ENCODE results near the gene ITFG1.
"Not testable (repeated sequence)": the region's sequence is repeated elsewhere in the genome, so short reads cannot be mapped to it uniquely, and the experiment has no call there.

ITFG1 gene

DNA sequence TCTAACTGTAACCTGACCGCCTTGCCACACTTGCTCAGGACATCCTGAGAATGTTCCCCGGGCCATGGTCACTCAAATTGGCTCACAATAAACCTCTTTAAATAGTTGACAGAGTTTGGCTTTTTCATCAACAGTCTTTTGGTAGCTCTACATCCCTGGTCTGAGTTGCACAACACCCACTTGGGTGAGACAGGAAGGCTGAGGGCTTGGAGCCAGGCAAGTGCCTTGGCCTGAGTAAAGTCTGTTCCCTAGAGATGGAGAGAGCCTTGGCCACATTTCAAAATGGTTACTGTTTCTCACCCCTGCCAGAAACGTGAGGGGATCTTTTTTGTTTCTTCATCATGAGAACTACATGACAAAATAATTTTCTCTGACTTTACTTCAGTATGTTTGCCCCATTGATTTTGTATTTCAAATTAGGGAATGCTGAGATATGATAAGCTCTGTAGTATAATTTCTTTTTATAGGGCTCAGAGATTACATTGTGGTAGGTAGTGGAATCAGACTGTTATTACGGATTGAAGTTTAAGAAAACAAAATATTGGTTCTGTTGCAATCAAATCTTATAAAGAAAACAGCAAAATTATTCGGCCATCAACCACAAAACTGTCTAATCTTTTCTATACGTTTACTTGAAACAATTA, 263.2 kb downstream of the ITFG1 start:
- TF ChIP-seq, protein P1, sequence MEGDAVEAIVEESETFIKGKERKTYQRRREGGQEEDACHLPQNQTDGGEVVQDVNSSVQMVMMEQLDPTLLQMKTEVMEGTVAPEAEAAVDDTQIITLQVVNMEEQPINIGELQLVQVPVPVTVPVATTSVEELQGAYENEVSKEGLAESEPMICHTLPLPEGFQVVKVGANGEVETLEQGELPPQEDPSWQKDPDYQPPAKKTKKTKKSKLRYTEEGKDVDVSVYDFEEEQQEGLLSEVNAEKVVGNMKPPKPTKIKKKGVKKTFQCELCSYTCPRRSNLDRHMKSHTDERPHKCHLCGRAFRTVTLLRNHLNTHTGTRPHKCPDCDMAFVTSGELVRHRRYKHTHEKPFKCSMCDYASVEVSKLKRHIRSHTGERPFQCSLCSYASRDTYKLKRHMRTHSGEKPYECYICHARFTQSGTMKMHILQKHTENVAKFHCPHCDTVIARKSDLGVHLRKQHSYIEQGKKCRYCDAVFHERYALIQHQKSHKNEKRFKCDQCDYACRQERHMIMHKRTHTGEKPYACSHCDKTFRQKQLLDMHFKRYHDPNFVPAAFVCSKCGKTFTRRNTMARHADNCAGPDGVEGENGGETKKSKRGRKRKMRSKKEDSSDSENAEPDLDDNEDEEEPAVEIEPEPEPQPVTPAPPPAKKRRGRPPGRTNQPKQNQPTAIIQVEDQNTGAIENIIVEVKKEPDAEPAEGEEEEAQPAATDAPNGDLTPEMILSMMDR (IDR thresholded peaks at IDR 0.05; ENCODE audit: insufficient read depth, low read depth, low read length, missing control alignments): no peak
- no peak for DNase-seq (ENCODE audit: low read depth)
- H3K4me3 ChIP-seq (ENCODE audit: low read depth, low read length): no peak overlapping the region

DNA sequence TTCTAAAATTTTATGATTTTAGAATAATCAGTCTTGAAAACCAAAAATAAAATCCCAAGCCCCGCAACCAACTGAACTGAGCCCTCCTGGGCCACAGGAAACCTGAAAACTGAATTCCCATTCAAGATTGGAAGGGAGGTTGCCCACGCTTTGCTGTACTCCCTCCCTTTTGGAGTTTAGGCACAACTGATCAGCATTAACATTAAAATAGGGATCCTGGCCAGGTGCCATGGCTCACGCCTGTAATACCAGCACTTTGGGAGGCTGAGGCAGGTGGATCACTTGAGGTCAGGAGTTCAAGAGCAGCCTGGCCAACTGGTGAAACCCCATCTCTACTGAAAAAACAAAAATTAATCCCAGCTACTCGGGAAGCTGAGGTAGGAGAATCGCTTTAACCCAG, 264.4 kb downstream of the ITFG1 start:
- TF ChIP-seq, protein P1 (IDR thresholded peaks at IDR 0.05; ENCODE audit: insufficient read depth, low read depth, low read length, missing control alignments): no peak
- no peak for DNase-seq (ENCODE audit: low read depth)
- no peak overlapping the region for H3K4me3 ChIP-seq (ENCODE audit: low read depth, low read length)

DNA sequence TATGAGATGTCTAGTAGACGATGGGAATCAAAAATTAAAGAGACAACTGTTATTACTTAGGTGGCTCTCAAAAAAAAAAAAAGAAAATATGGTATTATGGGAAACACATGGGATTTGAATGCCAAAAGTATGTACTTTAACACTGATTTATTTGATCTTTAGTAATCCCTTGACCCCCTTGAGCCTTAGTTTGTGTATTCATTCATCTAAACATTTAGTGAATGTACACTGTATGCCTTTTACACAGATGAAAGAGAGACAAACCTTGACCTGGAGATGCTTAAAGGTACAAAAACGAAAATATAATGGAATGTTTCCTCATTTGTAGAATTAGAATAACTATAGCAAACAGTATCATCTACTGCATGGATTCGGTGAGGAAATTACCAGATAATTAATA, 278.5 kb downstream of the ITFG1 start:
- no peak for DNase-seq (ENCODE audit: low read depth)
- H3K4me3 ChIP-seq (ENCODE audit: low read depth, low read length): no peak overlapping the region
- TF ChIP-seq, protein P1 (IDR thresholded peaks at IDR 0.05; ENCODE audit: insufficient read depth, low read depth, low read length, missing control alignments): no peak

DNA sequence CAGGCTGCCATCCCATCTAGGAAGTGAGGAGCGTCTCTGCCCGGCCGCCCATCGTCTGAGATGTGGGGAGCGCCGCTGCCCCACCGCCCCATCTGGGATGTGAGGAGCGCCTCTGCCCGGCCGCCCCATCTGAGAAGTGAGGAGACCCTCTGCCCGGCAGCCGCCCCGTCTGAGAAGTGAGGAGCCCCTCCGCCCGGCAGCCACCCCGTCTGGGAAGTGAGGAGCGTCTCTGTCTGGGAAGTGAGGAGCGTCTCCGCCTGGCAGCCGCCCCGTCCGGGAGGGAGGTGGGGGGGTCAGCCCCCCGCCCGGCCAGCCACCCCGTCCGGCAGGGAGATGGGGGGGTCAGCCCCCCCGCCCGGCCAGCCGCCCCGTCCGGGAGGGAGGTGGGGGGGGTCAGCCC, 279.8 kb downstream of the ITFG1 start:
- DNase-seq (ENCODE audit: low read depth); H3K4me3 ChIP-seq (ENCODE audit: low read depth, low read length): not testable (repeated sequence)

DNA sequence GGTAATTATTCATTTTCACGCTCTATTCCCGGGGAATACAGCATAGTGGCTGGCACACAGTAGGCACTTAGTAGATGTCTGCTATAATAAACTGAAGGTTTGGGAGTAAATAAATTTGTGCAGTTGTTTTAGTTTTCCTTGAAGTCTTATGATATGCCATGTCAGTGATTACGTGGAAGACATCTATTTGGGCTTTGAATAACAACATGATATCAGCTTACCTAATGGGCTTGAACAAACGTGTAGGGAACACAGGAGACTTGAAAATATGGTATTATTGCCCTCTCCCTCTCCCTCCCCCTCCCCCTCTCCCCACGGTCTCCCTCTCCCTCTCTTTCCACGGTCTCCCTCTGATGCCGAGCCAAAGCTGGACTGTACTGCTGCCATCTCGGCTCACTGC, 280.8 kb downstream of the ITFG1 start:
- DNase-seq (ENCODE audit: low read depth): no peak
- H3K4me3 ChIP-seq (ENCODE audit: low read depth, low read length): no peak overlapping the region
- TF ChIP-seq, protein P1 (IDR thresholded peaks at IDR 0.05; ENCODE audit: insufficient read depth, low read depth, low read length, missing control alignments): no peak

DNA sequence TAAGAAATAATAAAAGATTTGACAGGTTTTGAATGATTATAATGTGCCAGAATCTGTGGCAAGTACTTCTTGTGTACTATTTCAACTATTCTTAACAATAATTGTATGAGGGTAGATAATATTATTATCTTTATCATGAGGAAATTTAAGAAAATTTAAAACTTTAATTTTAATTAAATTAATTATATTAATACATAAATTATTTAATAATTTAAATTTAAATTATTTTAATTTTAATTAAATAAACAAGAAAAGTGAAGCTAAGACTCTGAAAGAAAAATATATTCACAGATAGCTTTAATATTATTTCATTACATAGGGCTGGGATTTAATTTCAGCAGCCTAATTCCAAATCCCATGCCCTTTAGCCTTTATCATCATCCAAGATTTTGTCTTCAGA, 285.7 kb downstream of the ITFG1 start:
- DNase-seq (ENCODE audit: low read depth): no peak
- TF ChIP-seq, protein P1 (IDR thresholded peaks at IDR 0.05; ENCODE audit: insufficient read depth, low read depth, low read length, missing control alignments): no peak
- H3K4me3 ChIP-seq (ENCODE audit: low read depth, low read length): no peak overlapping the region

DNA sequence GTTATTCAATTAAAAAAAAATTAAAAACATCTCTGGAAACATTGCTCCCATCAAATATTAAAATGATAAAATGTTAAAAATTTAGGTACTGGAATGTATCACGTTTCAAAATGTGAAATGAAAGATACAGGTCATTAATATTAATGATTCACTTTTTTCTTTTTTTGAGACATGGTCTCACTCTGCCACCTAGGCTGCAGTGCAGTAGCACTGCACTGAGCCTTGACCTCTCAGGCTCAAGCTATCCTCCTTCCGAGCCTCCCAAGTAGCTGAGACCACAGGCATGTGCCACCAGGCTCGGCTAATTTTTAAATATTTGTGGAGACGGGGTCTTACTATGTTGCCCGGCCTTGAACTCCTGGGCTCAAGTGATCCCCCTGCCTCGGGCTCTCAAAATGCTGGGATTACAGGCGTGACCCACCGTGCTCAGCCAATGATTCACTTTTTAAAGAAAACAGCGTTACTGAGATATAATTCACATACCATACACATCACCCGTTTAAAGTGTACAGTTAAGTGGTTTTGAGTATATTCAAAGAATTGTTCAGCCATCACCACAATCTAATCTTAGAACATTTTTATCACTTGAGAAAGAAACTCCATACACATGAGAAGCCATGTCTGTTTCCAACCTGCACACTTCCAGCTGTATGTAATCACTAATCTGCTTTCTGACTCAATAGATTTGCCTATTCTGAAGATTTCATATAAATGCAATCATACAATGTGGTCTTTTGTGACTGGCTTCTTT, 298.0 kb downstream of the ITFG1 start:
- TF ChIP-seq, protein P1 (IDR thresholded peaks at IDR 0.05; ENCODE audit: insufficient read depth, low read depth, low read length, missing control alignments): no peak
- no peak overlapping the region for H3K4me3 ChIP-seq (ENCODE audit: low read depth, low read length)
- DNase-seq (ENCODE audit: low read depth): no peak

All from GM12865 (cell line).